Endometrial microvascular endothelial cells (primary cell): Measurements from ENCODE around the gene TOR1A. TPM values are rescaled to one million over a fixed set of nuclear protein-coding genes. Genes with fewer than 3 reads are reported as not detected.

Experiments used
- in situ Hi-C: cut with HindIII; loops from 2 replicates; pipeline ENCODE4 v1.10.0; 2017; ENCODE audit warnings: low sequenced_read_pairs, low pct_unique_long_range_greater_than_20kb; ENCODE audit errors: inconsistent ontology term
- total RNA-seq: library from RNA; depleted of rRNA; stranded (reverse); fragments of >200 nt; gene quantifications from one replicate; pipeline ENCODE4 v1.2.3, GENCODE V29; 2015; ENCODE audit errors: inconsistent ontology term

The TOR1A gene, protein sequence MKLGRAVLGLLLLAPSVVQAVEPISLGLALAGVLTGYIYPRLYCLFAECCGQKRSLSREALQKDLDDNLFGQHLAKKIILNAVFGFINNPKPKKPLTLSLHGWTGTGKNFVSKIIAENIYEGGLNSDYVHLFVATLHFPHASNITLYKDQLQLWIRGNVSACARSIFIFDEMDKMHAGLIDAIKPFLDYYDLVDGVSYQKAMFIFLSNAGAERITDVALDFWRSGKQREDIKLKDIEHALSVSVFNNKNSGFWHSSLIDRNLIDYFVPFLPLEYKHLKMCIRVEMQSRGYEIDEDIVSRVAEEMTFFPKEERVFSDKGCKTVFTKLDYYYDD
- 92.7 TPM for total RNA-seq

- in situ Hi-C loops = no loop called here
These were observed at the start of gene TOR1A for GRCh38 chr9:129823935-129824601. Gene TOR1A (minus strand): TSS chr9:129824136. CDS start chr9:129824085, 51 bp downstream.

- in situ Hi-C loops = no loop called here
These were observed 47.1 kb upstream of the TOR1A start for GRCh38 chr9:129871046-129871445.

DNA sequence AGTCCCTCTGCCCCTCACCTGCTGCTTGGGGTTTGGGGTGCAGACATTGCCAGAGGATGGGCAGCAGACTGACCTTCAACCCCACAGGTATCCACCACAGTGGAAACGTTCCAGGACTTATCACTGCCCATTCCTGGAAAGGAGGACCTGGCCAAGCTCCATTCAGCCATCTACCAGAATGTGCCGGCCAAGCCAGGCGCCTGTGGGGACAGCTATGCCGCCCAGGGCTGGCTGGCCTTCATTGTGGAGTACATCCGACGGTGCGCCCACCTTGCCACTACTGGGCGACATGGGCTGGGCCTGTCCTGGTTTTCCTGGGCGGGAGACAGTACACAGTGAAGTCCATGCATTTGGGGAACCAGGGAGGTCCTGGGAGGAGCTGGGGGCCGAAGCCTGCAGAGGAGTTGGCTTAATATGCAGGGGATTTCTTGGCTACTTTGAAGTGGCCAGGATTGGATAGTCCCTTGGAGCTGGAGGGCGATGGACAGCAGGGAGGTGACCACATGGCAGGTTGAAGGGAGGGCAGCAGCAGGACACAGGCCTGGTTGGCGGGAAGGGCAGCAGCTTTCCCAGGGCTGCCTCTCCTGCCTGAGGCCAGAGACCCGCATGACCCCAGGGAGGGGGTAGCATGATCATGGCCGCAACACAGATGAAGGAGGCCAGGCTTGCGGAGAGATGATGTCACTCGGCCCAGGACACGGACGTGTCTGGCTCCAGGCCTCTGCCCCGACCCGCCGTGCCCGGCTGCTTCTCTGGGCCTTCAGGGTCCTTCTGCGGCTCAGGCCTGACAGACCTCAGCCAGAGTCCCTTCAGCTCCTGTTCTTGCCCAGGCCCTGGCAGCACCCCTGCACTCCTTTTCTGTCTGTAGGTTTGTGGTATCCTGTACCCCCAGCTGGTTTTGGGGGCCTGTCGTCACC lies 45.9 kb upstream of the TOR1A start:
- in situ Hi-C loops = no loop called here

GRCh38 chr9:129868872-129869486 lies 45.0 kb upstream of the TOR1A start:
- in situ Hi-C loops = no loop called here

DNA sequence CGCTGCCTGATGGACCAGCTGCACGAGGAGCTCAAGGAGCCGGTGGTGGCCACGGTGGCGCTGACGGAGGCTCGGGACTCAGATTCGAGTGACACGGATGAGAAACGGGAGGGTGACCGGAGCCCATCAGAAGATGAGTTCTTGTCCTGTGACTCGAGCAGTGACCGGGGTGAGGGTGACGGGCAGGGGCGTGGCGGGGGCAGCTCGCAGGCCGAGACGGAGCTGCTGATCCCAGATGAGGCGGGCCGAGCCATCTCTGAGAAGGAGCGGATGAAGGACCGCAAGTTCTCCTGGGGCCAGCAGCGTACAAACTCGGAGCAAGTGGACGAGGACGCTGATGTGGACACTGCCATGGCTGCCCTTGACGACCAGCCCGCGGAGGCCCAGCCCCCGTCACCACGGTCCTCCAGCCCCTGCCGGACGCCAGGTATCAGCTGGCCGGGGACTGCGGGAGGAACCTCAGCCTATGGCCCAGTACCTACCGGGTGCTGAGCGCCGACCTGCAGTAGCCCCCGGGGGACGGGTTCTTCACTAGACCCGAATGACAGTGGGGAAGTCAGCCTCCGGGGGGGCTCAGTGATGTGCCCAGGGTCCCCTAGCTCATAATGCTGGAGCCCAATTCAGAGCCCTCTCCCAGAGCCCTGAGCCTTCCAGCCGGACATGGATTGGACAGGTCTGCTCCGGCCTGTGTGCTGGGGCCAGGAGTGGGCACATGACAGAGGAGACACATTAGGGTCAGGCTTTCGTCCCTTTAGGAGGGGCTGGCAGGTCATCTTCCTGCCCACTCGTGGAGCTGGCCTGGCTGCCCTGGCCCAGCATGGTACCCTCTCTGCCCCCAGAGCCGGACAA lies 44.3 kb upstream of the TOR1A start:
- in situ Hi-C loops = no loop called here

DNA sequence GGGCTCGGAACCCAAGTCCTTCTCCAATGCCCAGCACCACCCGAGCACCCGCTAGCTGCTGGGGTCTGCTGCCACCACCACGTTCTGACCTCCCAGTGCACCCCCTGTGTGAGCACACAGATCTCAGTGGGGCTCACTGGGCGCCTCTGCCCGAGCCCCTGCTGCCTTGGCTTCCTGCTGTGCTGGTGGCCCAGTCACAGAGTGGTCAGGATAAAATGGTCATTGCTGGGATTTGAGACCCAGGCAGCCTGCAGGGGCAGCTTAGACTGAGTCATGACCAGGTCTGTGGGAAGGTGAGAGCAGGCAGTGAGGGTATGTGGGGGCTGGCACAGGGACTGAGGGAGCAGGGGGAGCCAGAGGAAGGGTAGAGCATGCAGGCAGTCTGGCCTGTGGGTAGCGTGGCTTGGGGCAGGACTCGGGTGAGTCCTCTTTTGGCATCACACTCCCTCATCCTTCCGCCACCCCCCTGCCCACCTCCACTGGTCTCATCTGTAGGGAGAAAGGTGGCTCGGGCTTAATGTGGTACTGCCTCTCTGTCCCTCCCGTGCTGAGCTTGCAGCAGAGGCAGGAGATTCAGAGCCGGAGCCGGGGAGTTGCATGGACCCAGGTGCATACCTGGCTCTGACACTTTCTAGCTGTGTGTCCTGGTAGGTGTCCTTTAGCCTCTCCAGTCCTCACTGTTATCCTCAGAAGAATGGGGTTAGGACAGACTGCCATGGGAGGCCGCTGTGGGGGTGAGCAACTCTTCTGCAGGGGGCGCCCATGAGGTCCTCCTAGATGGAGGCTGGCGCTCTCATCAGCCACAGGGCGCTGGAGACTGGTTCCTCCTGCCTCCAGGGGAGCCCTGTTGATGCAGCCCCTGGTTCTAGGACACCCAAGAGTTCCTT lies 43.4 kb upstream of the TOR1A start:
- in situ Hi-C loops = no loop called here

DNA sequence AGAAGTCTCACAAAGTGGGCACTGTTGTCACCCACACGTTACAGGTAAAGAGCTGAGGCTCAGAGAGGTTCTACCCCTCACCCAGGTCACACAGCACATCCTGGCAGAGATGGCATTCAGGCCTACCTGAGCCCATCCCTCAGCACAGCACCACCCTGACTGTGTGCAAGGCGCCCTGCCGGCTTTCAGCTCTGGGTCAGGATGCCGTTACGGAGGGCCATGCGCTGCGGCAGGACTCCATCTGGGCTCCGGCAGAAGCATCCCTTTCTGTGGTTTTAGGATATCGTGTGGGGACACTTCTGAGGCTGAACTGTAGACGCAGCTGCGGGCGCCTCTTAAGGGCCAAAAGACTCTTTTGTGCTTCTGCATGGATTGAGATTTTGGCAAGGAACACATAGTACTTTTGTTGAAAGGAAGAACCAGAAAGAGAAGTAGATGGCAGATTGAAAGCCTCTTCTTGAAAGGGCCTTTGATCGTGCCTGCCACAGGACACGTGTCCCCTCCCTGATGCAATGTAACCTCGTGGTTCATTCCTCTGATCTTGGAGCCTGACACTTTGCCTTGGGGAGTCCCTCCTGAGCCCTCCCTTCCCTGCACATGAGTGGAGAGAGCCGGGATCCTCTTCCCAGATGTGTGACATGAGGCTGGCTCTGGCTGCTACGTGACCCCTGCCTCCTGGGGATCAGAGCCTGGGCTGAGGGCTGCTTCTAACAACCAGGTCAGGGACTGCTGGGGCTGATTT lies 42.6 kb upstream of the TOR1A start:
- in situ Hi-C loops = no loop called here

- in situ Hi-C loops = no loop called here
These were observed 41.9 kb upstream of the TOR1A start for GRCh38 chr9:129865668-129866320.

DNA sequence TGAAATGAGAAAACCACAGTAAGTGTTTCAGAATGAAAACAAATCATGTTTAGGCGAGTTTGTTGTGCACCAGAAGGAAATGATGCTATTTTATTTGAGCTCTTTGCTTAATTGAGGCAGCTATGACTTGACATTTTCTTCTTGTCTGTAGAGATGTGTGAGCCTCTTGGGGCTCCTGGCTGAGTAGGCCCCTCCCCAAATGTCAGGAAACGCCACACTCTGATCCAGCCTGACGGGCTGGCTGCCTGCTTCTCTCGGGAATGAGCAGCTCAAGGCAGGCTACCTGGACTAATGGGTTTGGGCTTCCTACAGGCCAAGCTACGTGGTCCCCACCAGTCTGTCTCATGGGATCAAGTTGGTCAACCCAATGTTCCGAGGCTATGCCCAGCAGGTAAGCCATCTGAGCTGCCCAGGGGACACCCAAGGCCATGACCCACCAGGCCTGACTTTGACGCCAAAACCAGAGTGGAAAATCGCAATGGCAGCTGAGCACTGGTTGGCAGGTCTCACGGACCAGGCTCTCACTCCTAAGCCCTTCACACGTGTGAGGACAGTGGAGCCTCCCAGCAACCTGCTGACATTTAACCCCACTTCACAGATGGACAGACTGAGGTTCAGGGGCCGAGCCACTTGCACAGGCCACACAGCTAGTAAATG lies 41.2 kb upstream of the TOR1A start:
- in situ Hi-C loops = no loop called here

DNA sequence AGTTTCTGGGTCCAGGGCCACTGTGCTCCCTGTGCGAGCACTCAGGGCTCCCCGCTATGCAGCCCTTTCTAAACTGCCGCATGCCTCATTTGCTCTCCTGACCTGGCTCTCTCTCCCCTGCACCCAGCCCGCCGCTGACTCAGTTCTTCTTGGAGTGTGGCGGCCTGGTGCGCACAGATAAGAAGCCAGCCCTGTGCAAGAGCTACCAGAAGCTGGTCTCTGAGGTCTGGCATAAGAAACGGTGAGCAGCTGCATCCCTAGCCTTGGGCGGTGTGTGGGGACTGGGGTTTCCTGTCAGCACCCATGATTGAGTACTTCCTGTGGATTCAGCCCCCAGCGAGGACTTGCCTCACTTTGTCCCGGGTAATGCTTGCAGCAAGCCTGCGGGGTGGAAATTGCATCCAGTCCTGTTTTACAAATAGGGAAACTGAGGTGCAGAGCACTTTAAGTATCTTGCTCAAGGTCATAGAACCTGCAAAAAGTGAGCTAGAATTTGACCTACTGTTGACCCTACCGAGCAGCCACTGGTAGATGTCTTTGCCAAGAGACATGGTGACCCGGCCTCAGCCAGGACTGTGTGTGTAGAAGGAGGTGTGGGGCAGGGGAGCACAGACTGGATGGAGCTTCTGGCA lies 39.2 kb upstream of the TOR1A start:
- in situ Hi-C loops = no loop called here

- in situ Hi-C loops = no loop called here
These were observed 37.5 kb upstream of the TOR1A start for GRCh38 chr9:129861447-129861827.

- in situ Hi-C loops = no loop called here
These were observed 36.9 kb upstream of the TOR1A start for GRCh38 chr9:129860653-129861446.

DNA sequence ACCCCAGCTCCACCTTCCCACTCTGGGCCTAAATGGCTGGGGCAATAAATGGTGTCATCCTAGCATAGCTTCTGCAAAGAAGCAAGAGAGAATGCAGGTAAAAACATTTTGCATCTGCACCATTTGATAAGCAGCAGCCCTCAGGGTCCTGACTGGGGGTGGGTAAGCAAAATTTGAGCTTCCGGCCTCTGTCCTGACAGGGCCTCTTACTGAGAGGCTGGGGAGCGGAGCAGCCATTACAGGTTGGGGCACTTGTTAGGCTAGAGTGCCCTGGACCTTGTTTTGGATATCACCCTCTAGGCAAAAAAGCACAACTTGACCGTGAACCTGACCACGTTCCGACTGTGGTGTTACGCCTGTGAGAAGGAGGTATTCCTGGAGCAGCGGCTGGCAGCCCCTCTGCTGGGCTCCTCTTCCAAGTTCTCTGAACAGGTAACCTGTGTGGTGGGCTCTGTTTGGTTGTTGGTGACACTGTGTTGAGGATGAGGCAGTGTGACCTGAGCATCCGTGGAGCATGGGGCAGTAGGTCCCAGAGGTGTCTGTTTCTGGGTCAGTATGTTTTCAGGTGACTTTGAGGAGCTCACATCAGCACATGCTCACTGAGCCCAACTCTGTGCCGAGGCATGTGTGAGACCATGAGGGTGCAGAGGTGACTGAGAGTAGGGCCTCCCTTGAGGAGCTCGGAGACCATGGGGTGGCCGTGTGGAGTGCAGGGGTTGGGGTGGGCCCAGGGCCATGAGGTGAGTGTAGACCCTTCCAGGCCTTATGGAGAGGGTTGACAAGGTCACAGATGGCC lies 34.4 kb upstream of the TOR1A start:
- in situ Hi-C loops = no loop called here

DNA sequence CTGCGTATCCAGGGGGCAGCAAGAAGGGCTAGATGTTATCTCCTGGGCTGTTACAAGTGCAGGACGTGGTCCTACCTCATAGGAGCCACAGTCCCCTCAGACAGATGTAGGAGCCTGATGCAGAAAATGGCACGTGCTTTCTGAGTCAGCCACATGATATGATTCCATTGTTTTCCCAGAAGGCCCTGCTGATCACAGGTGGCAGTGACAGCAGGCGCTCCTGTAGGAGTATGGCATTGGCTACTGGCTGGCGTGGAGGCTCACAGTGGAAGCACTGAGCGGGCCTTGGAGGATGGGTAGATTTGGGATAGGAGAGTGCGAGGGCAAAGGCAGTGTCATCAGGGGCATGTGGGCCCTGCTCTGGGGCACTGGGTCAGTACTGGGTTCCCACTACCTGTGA lies 33.3 kb upstream of the TOR1A start:
- in situ Hi-C loops = no loop called here
